Small intestine (tissue), 7 donors: ENCODE data around the gene FAM241A. TPM values are rescaled to one million over a fixed set of nuclear protein-coding genes. Genes with fewer than 3 reads are reported as not detected.
"Not testable (repeated sequence)": the region's sequence is repeated elsewhere in the genome, so short reads cannot be mapped to it uniquely, and the experiment has no call there.

Source experiments
- DNase-seq, 2 donors: peaks; one replicate each; pipeline versions ENCODE4 v3.0.0 to v3.0.0-alpha.2; 2013
- FAIRE-seq: peaks from 2 replicates; lab custom pipeline; 2012; peaks lifted over from hg19 to GRCh38; lab: Jason Lieb, UNC
- H3K27ac ChIP-seq, 3 donors: one replicate each; pipeline ENCODE4 v1.5.1; 2013; ENCODE audit warnings: low read length in 2 of 3, mild to moderate bottlenecking in 2 of 3, control low read depth in 1 of 3, inconsistent platforms in 1 of 3, low read depth in 1 of 3, moderate library complexity in 1 of 3
- H3K27me3 ChIP-seq, 3 donors: one replicate each; pipeline ENCODE4 v1.6.1; 2013; ENCODE audit warnings: low read length in 3 of 3, inconsistent platforms in 1 of 3; ENCODE audit not compliant: control insufficient read depth in 3 of 3, insufficient read depth in 3 of 3
- H3K36me3 ChIP-seq, 3 donors: one replicate each; pipeline ENCODE4 v1.6.1; 2013; ENCODE audit warnings: low read length in 3 of 3, inconsistent platforms in 1 of 3, low read depth in 1 of 3, mild to moderate bottlenecking in 1 of 3, moderate library complexity in 1 of 3; ENCODE audit not compliant: control insufficient read depth in 3 of 3, insufficient read depth in 2 of 3
- H3K4me1 ChIP-seq, 3 donors: one replicate each; pipeline ENCODE4 v1.6.1; 2013; ENCODE audit warnings: low read length in 2 of 3, inconsistent platforms in 1 of 3, low read depth in 1 of 3, mild to moderate bottlenecking in 1 of 3, moderate library complexity in 1 of 3; ENCODE audit not compliant: control insufficient read depth in 3 of 3, insufficient read depth in 2 of 3
- H3K4me3 ChIP-seq, 3 donors: one replicate each; pipeline ENCODE4 v1.5.1; 2013; ENCODE audit warnings: low read length in 3 of 3, control low read depth in 1 of 3, inconsistent platforms in 1 of 3, low read depth in 1 of 3, mild to moderate bottlenecking in 1 of 3, moderate library complexity in 1 of 3
- H3K9me3 ChIP-seq, 2 donors: one replicate each; pipeline ENCODE4 v1.6.1; 2013; ENCODE audit warnings: low read depth in 1 of 2, low read length in 1 of 2; ENCODE audit not compliant: control insufficient read depth in 2 of 2, insufficient read depth in 1 of 2
- WGBS, 3 donors: extraction: QIAGEN DNeasy Blood & Tissue Kit; methylation state at CpG; one replicate each; pipeline ENCODE4 v1.1.7; 2013; 5-methylcytosine and 5-hydroxymethylcytosine counted together
- polyA plus RNA-seq, 4 donors: library from polyadenylated mRNA; stranded (reverse) in 3 of 4; unstranded in 1 of 4; fragments of 200-250 nt in 3 of 4; fragments of 120-200 nt in 1 of 4; gene quantifications; one replicate each; pipeline versions ENCODE4 v1.2.1 to v1.2.3, GENCODE V29; 2013
- donor health status: healthy with polysubstance abuse.
- donor health status: control.
- donor health status: control.
- donor health status: Bipolar disorder and iron deficiency.
- donor health status: healthy.

FAM241A gene
- polyA plus RNA-seq, 4 donors: 0.45 to 1.9 (median 0.97) TPM

GRCh38 chr4:112171051-112171763 lies 26.0 kb downstream of the FAM241A start:
- not testable (repeated sequence) for FAIRE-seq, DNase-seq, H3K4me3 ChIP-seq, H3K27ac ChIP-seq, H3K4me1 ChIP-seq, H3K27me3 ChIP-seq, H3K36me3 ChIP-seq, H3K9me3 ChIP-seq
- 81 to 92% (median 87%) methylated on average over 15 to 16 of the region's 16 CpGs for WGBS, 3 donors

GRCh38 chr4:112172180-112172579 lies 26.9 kb downstream of the FAM241A start:
- Histone ChIP-seq H3K27me3 (peaks cover 0 to 2% (median 0%) of the 10 kb centered on the region in 3 donors), H3K27ac (no peak overlapping the region), H3K9me3 (no peaks in the 10 kb centered on the region), H3K4me3 (no peak overlapping the region), H3K4me1 (no peaks in the 10 kb centered on the region), H3K36me3 (peaks cover 0 to 3% (median 0%) of the 10 kb centered on the region in 3 donors)
- no peak for DNase-seq
- no peak for FAIRE-seq
- 63 to 76% (median 70%) methylated on average over 1 of the region's 1 CpG for WGBS, 3 donors

GRCh38 chr4:112173593-112174558 lies 28.6 kb downstream of the FAM241A start:
- FAIRE-seq (no peak), DNase-seq (no peak)
- Histone ChIP-seq H3K36me3 (peaks cover 0 to 3% (median 0%) of the 10 kb centered on the region in 3 donors), H3K27ac (no peak overlapping the region), H3K4me1 (no peaks in the 10 kb centered on the region), H3K27me3 (no peaks in the 10 kb centered on the region), H3K9me3 (no peaks in the 10 kb centered on the region), H3K4me3 (no peak overlapping the region)
- 88 to 98% (median 93%) methylated on average over 8 of the region's 8 CpGs for WGBS, 3 donors

- no peaks in the 10 kb centered on the region for H3K27me3 ChIP-seq
- no peak overlapping the region for H3K4me3 ChIP-seq
- H3K9me3 ChIP-seq: no peaks in the 10 kb centered on the region
- H3K36me3 ChIP-seq: peaks cover 0 to 3% (median 0%) of the 10 kb centered on the region in 3 donors
- 83 to 88% (median 84%) methylated on average over 4 of the region's 4 CpGs for WGBS, 3 donors
- FAIRE-seq: no peak
- no peak overlapping the region for H3K27ac ChIP-seq
- H3K4me1 ChIP-seq: no peaks in the 10 kb centered on the region
- DNase-seq: no peak
Measured at GRCh38 chr4:112175840-112176239, 30.6 kb downstream of the FAM241A start.

- no peaks in the 10 kb centered on the region for H3K4me1 ChIP-seq
- peaks cover 0 to 3% (median 0%) of the 10 kb centered on the region in 3 donors for H3K36me3 ChIP-seq
- H3K4me3 ChIP-seq: no peak overlapping the region
- no peak overlapping the region for H3K27ac ChIP-seq
- H3K9me3 ChIP-seq: no peaks in the 10 kb centered on the region
- FAIRE-seq (no peak), DNase-seq (no peak)
- no peaks in the 10 kb centered on the region for H3K27me3 ChIP-seq
- 61 to 85% (median 74%) methylated on average over 2 of the region's 2 CpGs for WGBS, 3 donors
Measured at GRCh38 chr4:112176596-112176995, 31.3 kb downstream of the FAM241A start.

GRCh38 chr4:112178741-112179140 lies 33.5 kb downstream of the FAM241A start:
- H3K4me3 ChIP-seq, H3K36me3 ChIP-seq, H3K4me1 ChIP-seq, H3K9me3 ChIP-seq, FAIRE-seq, DNase-seq, H3K27me3 ChIP-seq, H3K27ac ChIP-seq: not testable (repeated sequence)
- WGBS, 3 donors: 85 to 90% (median 89%) methylated on average over 3 of the region's 3 CpGs

GRCh38 chr4:112181358-112182000 lies 36.2 kb downstream of the FAM241A start:
- FAIRE-seq: no peak
- no peak overlapping the region for H3K27ac ChIP-seq
- DNase-seq: no peak
- no peaks in the 10 kb centered on the region for H3K27me3 ChIP-seq
- H3K9me3 ChIP-seq: no peaks in the 10 kb centered on the region
- no peak overlapping the region for H3K4me3 ChIP-seq
- H3K36me3 ChIP-seq: no peaks in the 10 kb centered on the region
- H3K4me1 ChIP-seq: no peaks in the 10 kb centered on the region
- WGBS, 3 donors: 78 to 95% (median 93%) methylated on average over 3 of the region's 3 CpGs

GRCh38 chr4:112182604-112183003 lies 37.4 kb downstream of the FAM241A start:
- FAIRE-seq (no peak), DNase-seq (no peak)
- no peak overlapping the region for H3K4me3 ChIP-seq
- H3K27me3 ChIP-seq: no peaks in the 10 kb centered on the region
- H3K9me3 ChIP-seq: no peaks in the 10 kb centered on the region
- H3K36me3 ChIP-seq: no peaks in the 10 kb centered on the region
- H3K27ac ChIP-seq: no peak overlapping the region
- no peaks in the 10 kb centered on the region for H3K4me1 ChIP-seq
- 60 to 70% (median 66%) methylated on average over 3 of the region's 3 CpGs for WGBS, 3 donors
